ENCODE measurements around the gene CFAP161. TPM values are rescaled to one million over a fixed set of nuclear protein-coding genes. Genes with fewer than 3 reads are reported as not detected.
"Not testable (repeated sequence)": the region's sequence is repeated elsewhere in the genome, so short reads cannot be mapped to it uniquely, and the experiment has no call there.

The CFAP161 gene
- total and polyA plus RNA-seq, 9 of the 15 experiments (the other 6 are each of a cell fraction or from before 2014, with no cell fraction given) = 25.8 to 83.3 (median 75.6) TPM

- FAIRE-seq; H2AFZ ChIP-seq (ENCODE audit: low read depth, low read length); H3K4me1 ChIP-seq (replicated peaks in 1 of 2; ENCODE audit: control insufficient read depth in 2 of 2, insufficient read depth in 2 of 2, low read length in 2 of 2); CTCF ChIA-PET (ENCODE audit: low intra/inter-chr PET ratio); H3K27ac ChIP-seq (ENCODE audit: extremely low read depth, low read depth, low read length); H3K4me2 ChIP-seq (ENCODE audit: insufficient read depth, low read length); H3K27me3 ChIP-seq (ENCODE audit: control insufficient read depth in 2 of 2, insufficient read depth in 2 of 2, low read length in 2 of 2); H3K9ac ChIP-seq (ENCODE audit: insufficient read depth in 1 of 2, low read depth in 2 of 2, low read length in 2 of 2); H3K9me3 ChIP-seq (replicated peaks; ENCODE audit: control insufficient read depth, insufficient read depth, low read depth, low read length); POLR2A ChIA-PET; H3K36me3 ChIP-seq (ENCODE audit: control insufficient read depth, insufficient read depth, low read length); H3K4me3 ChIP-seq; H3K9me1 ChIP-seq (ENCODE audit: control insufficient read depth, insufficient read depth, low read length); H3K79me2 ChIP-seq (ENCODE audit: control insufficient read depth, insufficient read depth, low read length); H4K20me1 ChIP-seq (replicated peaks; ENCODE audit: control insufficient read depth, insufficient read depth, low read length); intact Hi-C loops (cut with micrococcal nuclease); BruUV-seq (replicated peaks); DNase-seq (ENCODE audit: extremely low read depth in 1 of 4, low spot score in 3 of 4); ATAC-seq; in situ Hi-C loops (cut with MboI): not testable (repeated sequence)
- WGBS (ENCODE audit: insufficient coverage, low coverage, missing lambda C conversion rate) = 93% methylated on average over 5 of the region's 37 CpGs
Observed at GRCh38 chr15:81158561-81158960, 24.5 kb downstream of the CFAP161 start.

GRCh38 chr15:81160312-81161159, 26.5 kb downstream of the CFAP161 start:
- intact Hi-C loops (cut with micrococcal nuclease) = loop anchor here (5.0 kb wide), 1 partner anchor 173 kb away; the partner anchor contains the start of gene MESD
- Histone ChIP-seq H3K36me3 (ENCODE audit: control insufficient read depth, insufficient read depth, low read length) (no peaks in the 10 kb centered on the region), H4K20me1 (replicated peaks; ENCODE audit: control insufficient read depth, insufficient read depth, low read length) (no peaks in the 10 kb centered on the region), H2AFZ (ENCODE audit: low read depth, low read length) (no peak overlapping the region), H3K4me2 (ENCODE audit: insufficient read depth, low read length) (no peak overlapping the region), H3K4me3 (no peak overlapping the region), H3K79me2 (ENCODE audit: control insufficient read depth, insufficient read depth, low read length) (no peaks in the 10 kb centered on the region), H3K9ac (ENCODE audit: insufficient read depth in 1 of 2, low read depth in 2 of 2, low read length in 2 of 2) (no peak overlapping the region), H3K9me1 (ENCODE audit: control insufficient read depth, insufficient read depth, low read length) (no peaks in the 10 kb centered on the region), H3K27me3 (ENCODE audit: control insufficient read depth in 2 of 2, insufficient read depth in 2 of 2, low read length in 2 of 2) (no peaks in the 10 kb centered on the region), H3K9me3 (replicated peaks; ENCODE audit: control insufficient read depth, insufficient read depth, low read depth, low read length) (no peaks in the 10 kb centered on the region), H3K27ac (ENCODE audit: extremely low read depth, low read depth, low read length) (no peak overlapping the region), H3K4me1 (replicated peaks in 1 of 2; ENCODE audit: control insufficient read depth in 2 of 2, insufficient read depth in 2 of 2, low read length in 2 of 2) (peaks cover 12 to 18% of the 10 kb centered on the region in 2 experiments; a peak in 4 of 5 replicates)
- WGBS (ENCODE audit: insufficient coverage, low coverage, missing lambda C conversion rate) = 76% methylated on average over 10 of the region's 11 CpGs
- in situ Hi-C loops (cut with MboI) = loop anchor here (5.0 kb wide), 1 partner anchor 107 kb away; no protein-coding TSS in a partner anchor
- DNase-seq (ENCODE audit: extremely low read depth in 1 of 4, low spot score in 3 of 4) = no peak
- FAIRE-seq = no peak
- no peak for ATAC-seq
- CTCF ChIA-PET (ENCODE audit: low intra/inter-chr PET ratio) = no interaction called here
- no TSS peak for BruUV-seq (replicated peaks)
- POLR2A ChIA-PET = interaction anchor here (0.6 kb wide), 1 partner anchor 8 kb away, joined by 3 read pairs; no protein-coding TSS in a partner anchor
- no peak for TF ChIP-seq ELF1 (tag; IDR thresholded peaks at IDR 0.05)
- no peak for TF ChIP-seq GTF2E2 (tag; IDR thresholded peaks at IDR 0.05)
- no peak for TF ChIP-seq ZNF12 (CRISPR knock-in tag; IDR thresholded peaks at IDR 0.05)
- TF ChIP-seq SMARCA5 (IDR thresholded peaks at IDR 0.05) = no peak
- TF ChIP-seq XRCC5 (IDR thresholded peaks at IDR 0.05; ENCODE audit: low read depth, low read length) = no peak
- no peak for TF ChIP-seq ZBTB43 (CRISPR knock-in tag; IDR thresholded peaks at IDR 0.05)
- TF ChIP-seq ZNF280B (CRISPR knock-in tag; IDR thresholded peaks at IDR 0.05) = no peak
- no peak for TF ChIP-seq ATF1 (CRISPR knock-in tag; IDR thresholded peaks at IDR 0.05)
- TF ChIP-seq ATF1 (tag; IDR thresholded peaks at IDR 0.05) = no peak
- TF ChIP-seq CTCF (IDR thresholded peaks at IDR 0.05 in 2 of 3, conservative IDR thresholded peaks at IDR 0.05 in 1 of 3; ENCODE audit: insufficient read depth in 2 of 3, low read depth in 1 of 3, low read length in 3 of 3) = no peak
